Measurements from ENCODE around the gene SPEF2.
A peak's percentile ranks its signal among the peaks of the same experiment; 100 is the strongest.
"Not testable (repeated sequence)": the region's sequence is repeated elsewhere in the genome, so short reads cannot be mapped to it uniquely, and the experiment has no call there.

SPEF2 gene

GRCh38 chr5:35826056-35826455, 208.4 kb downstream of the SPEF2 start:
- no peak for DNase-seq

- DNase-seq: no peak
Observed at GRCh38 chr5:35826554-35826953, 208.9 kb downstream of the SPEF2 start.

- DNase-seq: no peak
Observed at GRCh38 chr5:35828082-35828598, 210.5 kb downstream of the SPEF2 start.

GRCh38 chr5:35830587-35830986, 212.9 kb downstream of the SPEF2 start:
- DNase-seq: no peak

GRCh38 chr5:35832762-35833161, 215.1 kb downstream of the SPEF2 start:
- no peak for DNase-seq

- no peak for DNase-seq
Observed at GRCh38 chr5:35833224-35833623, 215.6 kb downstream of the SPEF2 start.

GRCh38 chr5:35835796-35836742, 218.4 kb downstream of the SPEF2 start:
- DNase-seq: no peak

- no peak for DNase-seq
Observed at GRCh38 chr5:35838370-35839042, 220.8 kb downstream of the SPEF2 start.

- no peak for DNase-seq
Observed at GRCh38 chr5:35842856-35843255, 225.2 kb downstream of the SPEF2 start.

GRCh38 chr5:35845508-35845907, 227.8 kb downstream of the SPEF2 start:
- not testable (repeated sequence) for DNase-seq

GRCh38 chr5:35847491-35847890, 229.8 kb downstream of the SPEF2 start:
- no peak for DNase-seq

GRCh38 chr5:35847961-35848360, 230.3 kb downstream of the SPEF2 start:
- DNase-seq: no peak

- no peak for DNase-seq
Observed at GRCh38 chr5:35849860-35850259, 232.2 kb downstream of the SPEF2 start.

GRCh38 chr5:35850967-35851680, 233.5 kb downstream of the SPEF2 start:
- no peak for DNase-seq

- peak; percentile 66 for DNase-seq
Observed at GRCh38 chr5:35852084-35852734, 234.5 kb downstream of the SPEF2 start.

- DNase-seq: no peak
Observed at GRCh38 chr5:35852773-35853172, 235.1 kb downstream of the SPEF2 start.

- no peak for DNase-seq
Observed at GRCh38 chr5:35853631-35854030, 236.0 kb downstream of the SPEF2 start.

- DNase-seq: no peak
Observed at GRCh38 chr5:35854248-35854647, 236.6 kb downstream of the SPEF2 start.

GRCh38 chr5:35855187-35855586, 237.5 kb downstream of the SPEF2 start:
- no peak for DNase-seq

- not testable (repeated sequence) for DNase-seq
Observed at GRCh38 chr5:35856186-35856764, 238.6 kb downstream of the SPEF2 start.

- DNase-seq: no peak
Observed at GRCh38 chr5:35856765-35857351, 239.2 kb downstream of the SPEF2 start, which contains the start of gene IL7R. TSS of gene IL7R (plus strand) at chr5:35856891. CDS start at chr5:35856978, 87 bp downstream.

Data from T1000 (cell line).